Duodenal mucosa (tissue), 2 donors: ENCODE results near the gene SPEM1.

Source experiments
- H3K27ac ChIP-seq: one replicate; pipeline ENCODE4 v1.7.0; 2013; ENCODE audit warnings: low read depth, low read length
- H3K27me3 ChIP-seq, 2 donors: one replicate each; pipeline ENCODE4 v1.7.0; 2013; ENCODE audit warnings: low read length in 2 of 2, control low read depth in 1 of 2; ENCODE audit not compliant: insufficient read depth in 2 of 2, control insufficient read depth in 1 of 2
- H3K36me3 ChIP-seq, 2 donors: one replicate each; pipeline ENCODE4 v1.7.0; 2013; ENCODE audit warnings: low read length in 2 of 2, control low read depth in 1 of 2; ENCODE audit not compliant: insufficient read depth in 2 of 2, control insufficient read depth in 1 of 2
- H3K4me1 ChIP-seq, 2 donors: one replicate each; pipeline ENCODE4 v1.7.0; 2013; ENCODE audit warnings: low read length in 2 of 2, control low read depth in 1 of 2; ENCODE audit not compliant: insufficient read depth in 2 of 2, control insufficient read depth in 1 of 2
- H3K4me3 ChIP-seq, 2 donors: one replicate each; pipeline ENCODE4 v1.7.0; 2013; ENCODE audit warnings: low read length in 2 of 2, low read depth in 1 of 2
- H3K9ac ChIP-seq, 2 donors: one replicate each; pipeline ENCODE4 v1.7.0; 2013; ENCODE audit warnings: low read length in 2 of 2, low read depth in 1 of 2
- H3K9me3 ChIP-seq, 2 donors: one replicate each; pipeline ENCODE4 v1.7.0; 2013; ENCODE audit warnings: low read length in 2 of 2, control low read depth in 1 of 2; ENCODE audit not compliant: control insufficient read depth in 1 of 2

Gene SPEM1

DNA sequence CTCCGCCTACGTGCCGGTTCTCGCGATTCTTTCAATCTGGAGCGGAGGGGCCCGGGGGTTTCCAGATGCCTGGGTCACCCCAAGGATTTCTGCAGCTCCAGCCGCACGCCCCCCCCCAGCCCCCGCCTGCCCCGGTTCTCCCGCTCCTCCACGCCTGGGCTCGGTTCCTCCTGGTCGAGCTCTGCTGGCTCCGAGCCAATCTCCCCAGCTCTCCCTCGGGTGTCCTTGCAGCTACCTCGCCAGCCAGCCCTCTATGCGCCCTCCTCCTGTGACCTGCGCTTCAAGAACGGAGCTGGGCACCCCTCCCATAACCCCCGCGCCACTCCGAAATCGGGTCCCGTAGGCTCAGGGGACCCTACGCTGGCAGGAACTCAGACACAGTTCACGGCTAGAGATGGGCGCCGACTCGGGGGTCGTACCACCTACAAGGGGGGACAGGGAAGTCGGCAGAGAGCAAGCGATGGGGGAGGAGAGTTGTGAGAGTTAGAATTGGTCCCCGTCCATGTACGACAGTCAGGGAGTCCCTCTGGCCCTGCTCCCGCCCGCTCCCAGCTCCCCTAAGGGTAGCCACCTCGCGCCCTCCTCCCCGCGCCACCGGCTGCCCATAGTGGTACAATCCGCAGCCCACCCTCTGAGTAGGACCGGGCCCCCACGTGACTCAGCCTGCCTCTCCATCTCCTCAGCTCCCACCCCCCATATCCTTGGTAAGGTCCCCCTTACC, 20.1 kb downstream of the SPEM1 start:
- Histone ChIP-seq H3K36me3 (no peaks in the 10 kb centered on the region), H3K9me3 (no peaks in the 10 kb centered on the region), H3K4me3 (peak overlapping the region; percentile 21 to 44), H3K27ac (no peak overlapping the region), H3K9ac (no peak overlapping the region), H3K27me3 (peaks cover 28 to 43% of the 10 kb centered on the region in 2 donors), H3K4me1 (peaks cover 36 to 38% of the 10 kb centered on the region in 2 donors)

DNA sequence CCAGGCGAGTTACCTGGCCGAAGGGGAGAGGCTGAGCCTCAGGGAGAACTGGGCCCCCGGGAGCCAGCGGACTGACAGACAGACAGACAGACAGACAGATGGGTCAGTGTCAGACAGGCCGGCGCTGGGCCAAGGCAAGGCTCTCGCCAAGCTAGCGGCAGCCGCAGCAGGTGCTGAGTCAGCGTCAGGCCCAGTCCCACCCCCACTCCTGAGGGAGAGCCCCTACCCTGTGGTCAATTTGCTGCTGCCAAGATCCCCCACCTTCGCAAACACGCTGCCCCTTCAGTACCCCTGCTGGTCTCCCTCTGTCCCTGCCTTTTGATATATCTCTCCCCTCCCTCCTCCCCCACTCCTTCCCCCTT, 20.7 kb downstream of the SPEM1 start:
- Histone ChIP-seq H3K9me3 (no peaks in the 10 kb centered on the region), H3K27ac (no peak overlapping the region), H3K4me3 (no peak overlapping the region), H3K9ac (no peak overlapping the region), H3K27me3 (peaks cover 28 to 43% of the 10 kb centered on the region in 2 donors), H3K4me1 (peaks cover 35 to 43% of the 10 kb centered on the region in 2 donors), H3K36me3 (no peaks in the 10 kb centered on the region)

DNA sequence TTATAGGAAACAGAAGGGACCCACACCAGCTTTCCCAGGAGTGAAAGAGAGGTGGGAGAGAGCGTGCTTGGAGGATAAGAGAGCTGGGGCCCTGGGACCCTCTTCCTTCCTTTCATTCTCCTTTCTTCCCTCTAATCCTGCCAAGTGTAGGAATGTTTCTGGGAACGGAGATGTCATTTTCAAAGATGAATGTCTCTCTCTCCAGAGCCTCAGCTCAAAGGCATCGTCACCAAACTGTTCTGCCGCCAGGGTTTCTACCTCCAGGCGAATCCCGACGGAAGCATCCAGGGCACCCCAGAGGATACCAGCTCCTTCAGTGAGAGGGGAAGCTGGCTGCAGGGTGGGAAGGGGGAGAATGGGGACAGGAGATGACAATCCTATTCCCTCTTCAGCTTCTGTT, 21.1 kb downstream of the SPEM1 start:
- Histone ChIP-seq H3K36me3 (no peaks in the 10 kb centered on the region), H3K9ac (no peak overlapping the region), H3K27me3 (peaks cover 28 to 44% of the 10 kb centered on the region in 2 donors), H3K27ac (no peak overlapping the region), H3K4me3 (no peak overlapping the region), H3K9me3 (no peaks in the 10 kb centered on the region), H3K4me1 (peaks cover 35 to 45% of the 10 kb centered on the region in 2 donors)

DNA sequence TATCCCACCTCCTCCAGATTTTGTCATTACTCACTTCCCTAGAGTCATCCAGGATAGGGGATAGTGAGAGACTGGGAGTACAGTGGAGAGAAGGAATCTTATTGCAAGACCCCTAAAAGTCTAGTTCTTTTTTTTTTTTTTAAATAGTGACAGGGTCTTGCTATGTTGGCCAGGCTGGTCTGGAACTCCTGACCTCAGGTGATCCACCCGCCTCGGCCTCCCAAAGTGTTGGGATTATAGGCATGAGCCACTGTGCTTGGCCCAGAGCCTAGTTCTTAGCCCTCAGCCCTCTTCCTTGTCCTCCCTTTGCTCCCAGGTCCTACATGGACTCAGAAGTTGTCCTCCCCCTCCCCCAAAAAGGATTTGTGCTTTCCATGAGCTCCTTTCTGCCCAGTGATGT, 22.0 kb downstream of the SPEM1 start:
- Histone ChIP-seq H3K9ac (no peak overlapping the region), H3K9me3 (no peaks in the 10 kb centered on the region), H3K4me3 (no peak overlapping the region), H3K27ac (no peak overlapping the region), H3K36me3 (no peaks in the 10 kb centered on the region), H3K4me1 (peaks cover 34 to 42% of the 10 kb centered on the region in 2 donors), H3K27me3 (peaks cover 34 to 52% of the 10 kb centered on the region in 2 donors)

DNA sequence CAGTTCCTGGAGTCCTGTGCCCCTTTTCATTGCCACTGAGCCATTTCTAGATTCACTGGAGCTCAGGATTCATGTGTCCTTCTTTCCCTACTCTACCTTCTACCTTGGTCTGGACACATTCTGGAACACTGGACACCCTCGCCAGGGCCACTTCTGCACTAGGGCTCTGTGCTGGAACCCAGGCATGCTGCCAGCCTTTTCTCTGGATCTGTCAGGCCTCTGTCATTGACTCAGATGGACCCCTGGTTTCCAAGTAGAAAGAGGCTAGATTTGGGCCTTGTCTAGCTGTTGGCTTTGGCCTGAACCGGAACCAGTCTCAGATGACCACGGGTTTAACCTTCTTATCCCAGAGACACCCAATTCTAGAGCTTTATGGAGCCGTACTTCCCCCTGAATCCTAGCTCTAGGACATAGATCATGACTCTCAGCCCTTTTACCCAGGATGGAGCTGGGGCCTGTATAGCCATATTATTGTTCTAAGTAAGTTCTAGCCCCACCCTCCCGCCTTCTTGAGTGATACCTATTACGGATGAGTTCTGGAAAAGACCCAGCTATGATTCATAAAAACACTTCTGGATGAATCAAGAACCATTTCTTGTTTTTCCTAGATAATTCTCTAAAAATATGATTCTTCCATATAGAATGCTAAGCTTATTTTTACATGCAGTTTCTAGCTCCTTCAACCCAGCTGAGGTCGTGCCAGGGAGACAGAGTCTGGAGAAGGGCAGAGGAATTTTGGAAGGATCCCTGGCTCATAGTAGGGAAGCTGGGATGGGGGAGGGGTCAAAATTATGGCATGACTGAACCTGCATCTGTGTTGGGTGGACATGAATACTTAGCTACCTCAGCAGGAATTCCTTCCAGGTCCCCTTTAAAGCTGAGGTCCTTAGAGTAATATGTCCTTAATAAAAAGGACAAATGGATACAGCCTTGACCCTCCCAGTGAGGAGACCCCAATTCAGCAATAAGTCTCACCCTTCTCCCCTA, 23.7 kb downstream of the SPEM1 start:
- Histone ChIP-seq H3K4me1 (peaks cover 19 to 29% of the 10 kb centered on the region in 2 donors), H3K9ac (no peak overlapping the region), H3K9me3 (no peaks in the 10 kb centered on the region), H3K27ac (no peak overlapping the region), H3K36me3 (no peaks in the 10 kb centered on the region), H3K27me3 (peaks cover 35 to 47% of the 10 kb centered on the region in 2 donors), H3K4me3 (no peak overlapping the region)

DNA sequence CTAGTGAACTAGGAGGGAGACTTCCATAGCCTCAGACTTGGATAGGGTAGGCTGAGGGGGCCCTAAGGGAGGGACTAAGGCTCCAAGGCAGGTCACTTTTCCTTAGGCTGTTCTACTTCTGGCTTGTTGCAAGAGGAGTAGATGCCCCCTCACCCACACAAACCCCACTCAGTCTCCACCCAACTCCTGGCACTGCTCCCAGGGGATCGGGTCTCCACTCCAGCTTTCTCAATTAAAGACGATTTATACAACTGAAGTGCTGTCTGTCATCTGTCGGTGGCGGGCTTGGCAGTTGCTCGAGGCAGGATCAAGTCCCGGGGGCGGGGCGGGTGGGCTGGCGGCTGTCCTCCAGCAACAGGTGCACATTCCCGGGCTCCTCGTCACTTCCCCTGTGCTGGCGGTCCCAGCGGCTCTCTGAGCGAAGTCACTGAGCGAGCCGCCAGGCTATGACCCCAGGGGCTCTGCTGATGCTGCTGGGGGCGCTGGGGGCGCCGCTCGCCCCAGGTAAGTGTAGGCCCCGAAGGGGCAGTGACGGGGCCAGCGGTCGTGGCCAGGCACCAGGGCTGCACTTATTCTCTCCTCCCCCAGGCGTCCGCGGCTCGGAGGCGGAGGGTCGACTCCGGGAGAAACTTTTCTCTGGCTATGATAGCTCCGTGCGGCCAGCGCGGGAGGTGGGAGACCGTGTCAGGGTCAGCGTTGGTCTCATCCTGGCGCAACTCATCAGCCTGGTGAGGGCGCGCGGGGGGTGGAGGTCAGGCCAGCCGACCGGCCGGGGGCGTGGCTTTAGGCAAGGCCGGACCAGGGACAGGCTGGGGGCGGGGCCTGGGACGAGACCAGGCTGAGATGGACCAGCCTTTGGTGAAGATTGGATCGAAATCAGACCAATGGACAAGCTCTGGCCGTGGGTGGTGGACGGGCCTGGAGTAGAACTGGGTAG, 24.8 kb downstream of the SPEM1 start, which contains the start of gene CHRNB1:
TSS of gene CHRNB1 (plus strand) at position 380 of the 937 bp plus-strand sequence. CDS start at position 447, 67 bp downstream.
- Histone ChIP-seq H3K27ac (no peak within 1 kb of the TSS), H3K9me3 (no peaks in the 10 kb centered on the region), H3K36me3 (no peaks in the 10 kb centered on the region), H3K9ac (peak within 1 kb of the TSS; percentile 10 to 18), H3K4me1 (peaks cover 19 to 21% of the 10 kb centered on the region in 2 donors), H3K4me3 (peak within 1 kb of the TSS; percentile 66 to 69), H3K27me3 (peaks cover 31 to 40% of the 10 kb centered on the region in 2 donors)

DNA sequence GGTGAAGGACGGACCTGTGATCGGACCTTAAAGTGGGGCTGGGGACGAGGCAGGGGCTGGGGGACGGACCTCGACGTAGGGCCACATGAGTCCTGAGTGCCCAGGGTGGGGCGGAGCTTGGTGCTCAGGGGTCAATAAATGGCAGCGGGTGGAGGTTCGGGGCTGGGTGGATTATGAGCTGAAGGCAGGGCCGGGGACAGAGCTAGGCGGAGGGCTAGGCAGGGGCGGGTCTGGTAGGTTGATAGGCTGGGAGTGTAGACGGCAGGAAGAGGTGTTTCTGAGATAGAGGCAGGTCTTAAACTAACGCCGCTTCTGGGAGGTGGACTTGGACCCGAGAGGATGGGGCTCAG, 25.5 kb downstream of the SPEM1 start:
- no peaks in the 10 kb centered on the region for H3K36me3 ChIP-seq
- H3K4me1 ChIP-seq, result peaks cover 13 to 14% of the 10 kb centered on the region in 2 donors
- peaks cover 26 to 34% of the 10 kb centered on the region in 2 donors for H3K27me3 ChIP-seq
- no peak overlapping the region for H3K27ac ChIP-seq
- H3K9me3 ChIP-seq, result no peaks in the 10 kb centered on the region
- H3K4me3 ChIP-seq, result peak overlapping the region; percentile 66 to 69
- peak overlapping the region; percentile 10 to 12 for H3K9ac ChIP-seq

DNA sequence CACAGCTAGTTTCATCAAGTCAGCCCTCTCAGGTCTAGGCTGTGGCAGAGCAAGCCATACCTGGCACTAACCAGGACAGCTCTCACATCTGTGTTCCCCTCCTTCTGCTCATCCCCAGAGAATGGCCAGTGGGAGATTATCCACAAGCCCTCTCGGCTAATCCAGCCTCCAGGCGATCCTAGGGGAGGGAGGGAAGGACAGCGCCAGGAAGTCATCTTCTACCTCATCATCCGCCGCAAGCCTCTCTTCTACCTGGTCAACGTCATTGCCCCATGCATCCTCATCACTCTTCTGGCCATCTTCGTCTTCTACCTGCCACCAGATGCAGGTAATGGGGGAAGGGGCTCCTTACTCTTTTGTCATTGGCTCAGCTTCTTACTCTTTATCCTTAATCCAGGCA, 28.3 kb downstream of the SPEM1 start:
- Histone ChIP-seq H3K4me1 (peaks cover 12 to 13% of the 10 kb centered on the region in 2 donors), H3K9me3 (no peaks in the 10 kb centered on the region), H3K27me3 (peaks cover 13 to 23% of the 10 kb centered on the region in 2 donors), H3K27ac (no peak overlapping the region), H3K36me3 (no peaks in the 10 kb centered on the region), H3K4me3 (no peak overlapping the region), H3K9ac (no peak overlapping the region)

DNA sequence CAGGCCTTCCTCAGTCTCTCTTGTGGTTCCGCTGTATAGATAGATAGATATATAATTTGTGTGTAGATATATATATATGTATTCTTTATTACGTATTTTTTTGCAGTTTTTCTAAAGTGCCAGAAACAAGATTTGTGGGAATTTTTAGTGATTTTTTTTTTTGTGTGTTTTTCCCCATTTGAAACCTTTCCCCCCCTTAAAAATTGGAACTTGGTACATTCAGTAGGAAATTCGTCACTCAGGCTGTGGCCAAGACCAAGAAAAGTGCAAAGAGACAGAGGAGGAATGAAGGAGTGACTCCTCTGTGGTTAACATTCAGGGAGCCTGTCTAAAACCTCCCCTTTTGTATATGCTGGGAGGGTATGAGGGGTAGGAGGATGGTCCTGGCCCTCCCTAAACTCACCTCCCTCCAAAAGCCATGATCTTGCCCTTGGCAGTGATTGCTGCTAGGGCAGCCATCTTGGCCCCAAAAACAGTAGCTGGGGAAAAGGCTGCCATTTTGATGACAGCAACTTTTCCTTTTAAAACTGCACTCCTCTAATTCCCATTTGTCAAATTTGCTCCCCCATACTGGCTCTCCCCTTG, 39.9 kb downstream of the SPEM1 start:
- H3K27ac ChIP-seq, result no peak overlapping the region
- no peak overlapping the region for H3K9ac ChIP-seq
- no peak overlapping the region for H3K4me3 ChIP-seq
- peaks cover 2 to 12% of the 10 kb centered on the region in 2 donors for H3K36me3 ChIP-seq
- H3K27me3 ChIP-seq, result no peaks in the 10 kb centered on the region
- H3K4me1 ChIP-seq, result peaks cover 0 to 3% of the 10 kb centered on the region in 2 donors
- no peaks in the 10 kb centered on the region for H3K9me3 ChIP-seq
